ENCODE measurements around the gene TCIRG1.

TCIRG1 gene

GRCh38 chr11:68064926-68065325 lies 26.1 kb downstream of the TCIRG1 start:
- Histone ChIP-seq H3K27me3 (replicated peaks; ENCODE audit: insufficient read depth, low read length) (no peaks in the 10 kb centered on the region), H3K4me1 (ENCODE audit: low read length) (no peaks in the 10 kb centered on the region), H3K4me2 (ENCODE audit: low read depth, low read length) (no peak overlapping the region), H4K20me1 (ENCODE audit: insufficient read depth, low read length) (no peaks in the 10 kb centered on the region), H3F3A (ENCODE audit: insufficient read depth, low read length) (no peaks in the 10 kb centered on the region), H3K9me3 (replicated peaks; ENCODE audit: insufficient read depth, low read length) (no peaks in the 10 kb centered on the region), H3K27ac (ENCODE audit: low read length) (no peak overlapping the region), H2AFZ (ENCODE audit: low read length) (no peak overlapping the region), H3K9ac (ENCODE audit: low read length) (no peak overlapping the region), H3K4me3 (ENCODE audit: low read length) (no peak overlapping the region), H3K79me2 (ENCODE audit: low read length) (no peaks in the 10 kb centered on the region), H3K36me3 (replicated peaks; ENCODE audit: insufficient read depth, low read length) (0 out of 2 replicates have a peak, but pooled peaks cover 2% of the 10 kb centered on the region), H3K9me2 (replicated peaks; ENCODE audit: insufficient read depth, low read length) (no peaks in the 10 kb centered on the region)
- DNase-seq: no peak
- TF ChIP-seq CTCF (IDR thresholded peaks at IDR 0.05; ENCODE audit: low read length): no peak
- TF ChIP-seq EZH2 (optimal IDR thresholded peaks at IDR 0.05; ENCODE audit: low read depth, low read length): no peak
- TF ChIP-seq EZH2phosphoT487 (IDR thresholded peaks at IDR 0.05; ENCODE audit: low read length): no peak

GRCh38 chr11:68065841-68066240 lies 27.0 kb downstream of the TCIRG1 start:
- no peak for DNase-seq
- TF ChIP-seq EZH2phosphoT487 (IDR thresholded peaks at IDR 0.05; ENCODE audit: low read length) (no peak), CTCF (IDR thresholded peaks at IDR 0.05; ENCODE audit: low read length) (no peak), EZH2 (optimal IDR thresholded peaks at IDR 0.05; ENCODE audit: low read depth, low read length) (no peak)
- Histone ChIP-seq H3K9ac (ENCODE audit: low read length) (no peak overlapping the region), H3K27ac (ENCODE audit: low read length) (no peak overlapping the region), H3F3A (ENCODE audit: insufficient read depth, low read length) (no peaks in the 10 kb centered on the region), H3K4me2 (ENCODE audit: low read depth, low read length) (no peak overlapping the region), H3K4me3 (ENCODE audit: low read length) (no peak overlapping the region), H2AFZ (ENCODE audit: low read length) (no peak overlapping the region), H3K27me3 (replicated peaks; ENCODE audit: insufficient read depth, low read length) (no peaks in the 10 kb centered on the region), H4K20me1 (ENCODE audit: insufficient read depth, low read length) (no peaks in the 10 kb centered on the region), H3K9me3 (replicated peaks; ENCODE audit: insufficient read depth, low read length) (no peaks in the 10 kb centered on the region), H3K79me2 (ENCODE audit: low read length) (no peaks in the 10 kb centered on the region), H3K36me3 (replicated peaks; ENCODE audit: insufficient read depth, low read length) (0 out of 2 replicates have a peak, but pooled peaks cover 2% of the 10 kb centered on the region), H3K9me2 (replicated peaks; ENCODE audit: insufficient read depth, low read length) (no peaks in the 10 kb centered on the region), H3K4me1 (ENCODE audit: low read length) (no peaks in the 10 kb centered on the region)

GRCh38 chr11:68066742-68067141 lies 27.9 kb downstream of the TCIRG1 start:
- 0 out of 2 replicates have a peak, but pooled peaks cover 2% of the 10 kb centered on the region for H3K36me3 ChIP-seq (replicated peaks; ENCODE audit: insufficient read depth, low read length)

More at GRCh38 chr11:68066742-68067141, 27.9 kb downstream of the TCIRG1 start:
- TF ChIP-seq CTCF (IDR thresholded peaks at IDR 0.05; ENCODE audit: low read length): no peak
- TF ChIP-seq EZH2phosphoT487 (IDR thresholded peaks at IDR 0.05; ENCODE audit: low read length): no peak
- no peak for TF ChIP-seq EZH2 (optimal IDR thresholded peaks at IDR 0.05; ENCODE audit: low read depth, low read length)
- Histone ChIP-seq H3K4me3 (ENCODE audit: low read length) (no peak overlapping the region), H3K4me1 (ENCODE audit: low read length) (no peaks in the 10 kb centered on the region), H3K9ac (ENCODE audit: low read length) (no peak overlapping the region), H3K9me3 (replicated peaks; ENCODE audit: insufficient read depth, low read length) (no peaks in the 10 kb centered on the region), H3K9me2 (replicated peaks; ENCODE audit: insufficient read depth, low read length) (no peaks in the 10 kb centered on the region), H2AFZ (ENCODE audit: low read length) (no peak overlapping the region), H3F3A (ENCODE audit: insufficient read depth, low read length) (no peaks in the 10 kb centered on the region), H3K79me2 (ENCODE audit: low read length) (no peaks in the 10 kb centered on the region), H4K20me1 (ENCODE audit: insufficient read depth, low read length) (no peaks in the 10 kb centered on the region), H3K27ac (ENCODE audit: low read length) (no peak overlapping the region), H3K4me2 (ENCODE audit: low read depth, low read length) (no peak overlapping the region), H3K27me3 (replicated peaks; ENCODE audit: insufficient read depth, low read length) (no peaks in the 10 kb centered on the region)
- no peak for DNase-seq
